ENCODE results near the gene DRD2. TPM values are rescaled to one million over a fixed set of nuclear protein-coding genes. Genes with fewer than 3 reads are reported as not detected.

The DRD2 gene
- total RNA-seq, 2 donors from 2014 or later: not detected

- peak; percentile 1 for DNase-seq (ENCODE audit: low spot score)
- H3K4me3 Mint-ChIP-seq: no peak overlapping the region
- H3K27ac Mint-ChIP-seq: no peak overlapping the region
- H3K4me1 Mint-ChIP-seq (ENCODE audit: low read depth in 2 of 2): no peaks in the 10 kb centered on the region
- H3K27me3 Mint-ChIP-seq: peaks cover 0 to 2% of the 10 kb centered on the region in 2 donors
- no peaks in the 10 kb centered on the region for H3K9me3 Mint-ChIP-seq
- H3K36me3 Mint-ChIP-seq: no peaks in the 10 kb centered on the region
- ATAC-seq: no peak
Observed at GRCh38 chr11:113397212-113397611, 78.0 kb downstream of the DRD2 start.

GRCh38 chr11:113396690-113397089 lies 78.5 kb downstream of the DRD2 start:
- ATAC-seq: no peak
- H3K27ac Mint-ChIP-seq: no peak overlapping the region

GRCh38 chr11:113395782-113396336 lies 79.3 kb downstream of the DRD2 start:
- no peaks in the 10 kb centered on the region for H3K4me1 Mint-ChIP-seq (ENCODE audit: low read depth in 2 of 2)
- DNase-seq (ENCODE audit: low spot score): peak; percentile 34
- no peak overlapping the region for H3K4me3 Mint-ChIP-seq
- H3K9me3 Mint-ChIP-seq: no peaks in the 10 kb centered on the region
- no peak for ATAC-seq
- peaks cover 0 to 2% of the 10 kb centered on the region in 2 donors for H3K27me3 Mint-ChIP-seq
- no peak overlapping the region for H3K27ac Mint-ChIP-seq
- no peaks in the 10 kb centered on the region for H3K36me3 Mint-ChIP-seq

More at GRCh38 chr11:113396690-113397089, 78.5 kb downstream of the DRD2 start:
- Mint-ChIP-seq H3K4me1 (ENCODE audit: low read depth in 2 of 2) (no peaks in the 10 kb centered on the region), H3K27me3 (peaks cover 0 to 2% of the 10 kb centered on the region in 2 donors), H3K4me3 (no peak overlapping the region), H3K36me3 (no peaks in the 10 kb centered on the region), H3K9me3 (no peaks in the 10 kb centered on the region)
- DNase-seq (ENCODE audit: low spot score): no peak

GRCh38 chr11:113394919-113395318 lies 80.3 kb downstream of the DRD2 start:
- H3K36me3 Mint-ChIP-seq: no peaks in the 10 kb centered on the region
- no peak overlapping the region for H3K27ac Mint-ChIP-seq
- H3K4me1 Mint-ChIP-seq (ENCODE audit: low read depth in 2 of 2): no peaks in the 10 kb centered on the region
- DNase-seq (ENCODE audit: low spot score) (peak; percentile 46), ATAC-seq (no peak)
- H3K9me3 Mint-ChIP-seq: no peaks in the 10 kb centered on the region
- no peak overlapping the region for H3K4me3 Mint-ChIP-seq
- H3K27me3 Mint-ChIP-seq: peaks cover 0 to 2% of the 10 kb centered on the region in 2 donors

GRCh38 chr11:113393501-113393985 lies 81.7 kb downstream of the DRD2 start:
- Mint-ChIP-seq H3K4me3 (no peak overlapping the region), H3K36me3 (no peaks in the 10 kb centered on the region), H3K27me3 (peaks cover 0 to 2% of the 10 kb centered on the region in 2 donors), H3K27ac (no peak overlapping the region), H3K4me1 (ENCODE audit: low read depth in 2 of 2) (no peaks in the 10 kb centered on the region), H3K9me3 (no peaks in the 10 kb centered on the region)
- DNase-seq (ENCODE audit: low spot score): no peak
- ATAC-seq: no peak

- H3K36me3 Mint-ChIP-seq: no peaks in the 10 kb centered on the region
- ATAC-seq (no peak), DNase-seq (ENCODE audit: low spot score) (peak; percentile 3)
- H3K4me1 Mint-ChIP-seq (ENCODE audit: low read depth in 2 of 2): no peaks in the 10 kb centered on the region
- H3K27me3 Mint-ChIP-seq: peaks cover 0 to 2% of the 10 kb centered on the region in 2 donors
- H3K9me3 Mint-ChIP-seq: no peaks in the 10 kb centered on the region
- no peak overlapping the region for H3K27ac Mint-ChIP-seq
- no peak overlapping the region for H3K4me3 Mint-ChIP-seq
Observed at GRCh38 chr11:113392236-113392921, 82.8 kb downstream of the DRD2 start.

GRCh38 chr11:113389272-113389671 lies 85.9 kb downstream of the DRD2 start:
- DNase-seq (ENCODE audit: low spot score) (no peak), ATAC-seq (no peak)
- Mint-ChIP-seq H3K27ac (no peak overlapping the region), H3K9me3 (no peaks in the 10 kb centered on the region), H3K36me3 (no peaks in the 10 kb centered on the region), H3K4me3 (no peak overlapping the region), H3K4me1 (ENCODE audit: low read depth in 2 of 2) (no peaks in the 10 kb centered on the region), H3K27me3 (peaks cover 6 to 8% of the 10 kb centered on the region in 2 donors)

GRCh38 chr11:113387605-113388211 lies 87.5 kb downstream of the DRD2 start, which contains the start of gene ANKK1:
Gene ANKK1, plus strand, starts transcription at chr11:113387779. Its CDS starts 106 bp downstream, at chr11:113387885.
- H3K27ac Mint-ChIP-seq: no peak within 1 kb of the TSS
- no peaks in the 10 kb centered on the region for H3K9me3 Mint-ChIP-seq
- no peaks in the 10 kb centered on the region for H3K4me1 Mint-ChIP-seq (ENCODE audit: low read depth in 2 of 2)
- H3K4me3 Mint-ChIP-seq: no peak within 1 kb of the TSS
- H3K27me3 Mint-ChIP-seq: peaks cover 6% of the 10 kb centered on the region in 2 donors
- ATAC-seq (no peak), DNase-seq (ENCODE audit: low spot score) (no peak)
- H3K36me3 Mint-ChIP-seq: no peaks in the 10 kb centered on the region

GRCh38 chr11:113386866-113387265 lies 88.3 kb downstream of the DRD2 start:
- peaks cover 6% of the 10 kb centered on the region in 2 donors for H3K27me3 Mint-ChIP-seq
- ATAC-seq (peak; percentile 31 to 33), DNase-seq (ENCODE audit: low spot score) (no peak)
- H3K9me3 Mint-ChIP-seq: no peaks in the 10 kb centered on the region
- H3K4me3 Mint-ChIP-seq: no peak overlapping the region
- no peaks in the 10 kb centered on the region for H3K4me1 Mint-ChIP-seq (ENCODE audit: low read depth in 2 of 2)
- no peaks in the 10 kb centered on the region for H3K36me3 Mint-ChIP-seq
- H3K27ac Mint-ChIP-seq: no peak overlapping the region

- DNase-seq (ENCODE audit: low spot score) (no peak), ATAC-seq (no peak)
- Mint-ChIP-seq H3K9me3 (no peaks in the 10 kb centered on the region), H3K27ac (no peak overlapping the region), H3K27me3 (peaks cover 6% of the 10 kb centered on the region in 2 donors), H3K36me3 (no peaks in the 10 kb centered on the region), H3K4me3 (no peak overlapping the region), H3K4me1 (ENCODE audit: low read depth in 2 of 2) (no peaks in the 10 kb centered on the region)
Observed at GRCh38 chr11:113385749-113386148, 89.4 kb downstream of the DRD2 start.

GRCh38 chr11:113384551-113384950 lies 90.6 kb downstream of the DRD2 start:
- Mint-ChIP-seq H3K36me3 (no peaks in the 10 kb centered on the region), H3K27me3 (peaks cover 6% of the 10 kb centered on the region in 2 donors)
- ATAC-seq: no peak

GRCh38 chr11:113382121-113382520 lies 93.1 kb downstream of the DRD2 start:
- H3K27ac Mint-ChIP-seq: no peak overlapping the region
- no peaks in the 10 kb centered on the region for H3K4me1 Mint-ChIP-seq (ENCODE audit: low read depth in 2 of 2)
- H3K4me3 Mint-ChIP-seq: no peak overlapping the region

More at GRCh38 chr11:113384551-113384950, 90.6 kb downstream of the DRD2 start:
- H3K27ac Mint-ChIP-seq: no peak overlapping the region
- H3K4me1 Mint-ChIP-seq (ENCODE audit: low read depth in 2 of 2): no peaks in the 10 kb centered on the region
- no peak for DNase-seq (ENCODE audit: low spot score)
- H3K4me3 Mint-ChIP-seq: no peak overlapping the region
- H3K9me3 Mint-ChIP-seq: no peaks in the 10 kb centered on the region

GRCh38 chr11:113378692-113379091 lies 96.5 kb downstream of the DRD2 start:
- Mint-ChIP-seq H3K4me1 (ENCODE audit: low read depth in 2 of 2) (no peaks in the 10 kb centered on the region), H3K9me3 (no peaks in the 10 kb centered on the region), H3K27ac (no peak overlapping the region), H3K27me3 (no peaks in the 10 kb centered on the region), H3K4me3 (no peak overlapping the region), H3K36me3 (no peaks in the 10 kb centered on the region)
- ATAC-seq: no peak
- no peak for DNase-seq (ENCODE audit: low spot score)

More at GRCh38 chr11:113382121-113382520, 93.1 kb downstream of the DRD2 start:
- Mint-ChIP-seq H3K36me3 (no peaks in the 10 kb centered on the region), H3K27me3 (peaks cover 5 to 6% of the 10 kb centered on the region in 2 donors), H3K9me3 (no peaks in the 10 kb centered on the region)
- no peak for ATAC-seq
- DNase-seq (ENCODE audit: low spot score): no peak

Data from natural killer cell treated with Interleukin-12 subunit alpha and Interleukin-12 subunit beta and Interleukin-15 and Interleukin-18, amount 100 ng/mL, for 72 hours (primary cell).